T47D (cell line): Measurements from ENCODE around the gene ATP6V0B.

ENCODE experiments used
- DNase-seq, 2 experiments: peaks; one replicate each; pipeline versions ENCODE4 v3.0.0 to v3.0.0-alpha.2; 2011 to 2012; ENCODE audit warnings: low read depth in 1 of 2, low spot score in 1 of 2
- JUND ChIP-seq: IDR thresholded peaks from 2 replicates; pipeline ENCODE4 v1.6.1; 2012; ENCODE audit warnings: low read depth
- in situ Hi-C: cut with HindIII; loops from 2 replicates; pipeline ENCODE4 v1.10.0; 2016; ENCODE audit warnings: low sequenced_read_pairs, low pct_unique_long_range_greater_than_20kb

ATP6V0B gene

GRCh38 chr1:43951021-43951985 lies 23.5 kb upstream of the ATP6V0B start:
- no peak for DNase-seq
- no peak for TF ChIP-seq JUND
- in situ Hi-C loops: no loop called here

GRCh38 chr1:43952731-43953346 lies 21.9 kb upstream of the ATP6V0B start:
- no peak for TF ChIP-seq JUND
- in situ Hi-C loops: no loop called here
- DNase-seq: no peak

- no peak for TF ChIP-seq JUND
- in situ Hi-C loops: no loop called here
- no peak for DNase-seq
These were observed 21.4 kb upstream of the ATP6V0B start for GRCh38 chr1:43953361-43953760.

GRCh38 chr1:43954036-43954435 lies 20.7 kb upstream of the ATP6V0B start:
- in situ Hi-C loops: no loop called here
- no peak for DNase-seq
- TF ChIP-seq JUND: no peak

- DNase-seq: no peak
- no peak for TF ChIP-seq JUND
- in situ Hi-C loops: no loop called here
These were observed 18.5 kb upstream of the ATP6V0B start for GRCh38 chr1:43956234-43956633.

GRCh38 chr1:43957407-43958040 lies 17.2 kb upstream of the ATP6V0B start:
- no peak for DNase-seq
- in situ Hi-C loops: no loop called here
- no peak for TF ChIP-seq JUND

GRCh38 chr1:43958351-43959255 lies 16.2 kb upstream of the ATP6V0B start:
- TF ChIP-seq JUND: no peak
- in situ Hi-C loops: no loop called here
- DNase-seq: no peak

- TF ChIP-seq JUND: no peak
- DNase-seq: no peak
- in situ Hi-C loops: no loop called here
These were observed 14.0 kb upstream of the ATP6V0B start for GRCh38 chr1:43960798-43961197.

- in situ Hi-C loops: no loop called here
- no peak for TF ChIP-seq JUND
- DNase-seq: no peak
These were observed 13.1 kb upstream of the ATP6V0B start for GRCh38 chr1:43961692-43962091.

- TF ChIP-seq JUND: no peak
- DNase-seq: no peak
- in situ Hi-C loops: no loop called here
These were observed 12.4 kb upstream of the ATP6V0B start for GRCh38 chr1:43962324-43962723.

- in situ Hi-C loops: no loop called here
- no peak for DNase-seq
- TF ChIP-seq JUND: no peak
These were observed 11.8 kb upstream of the ATP6V0B start for GRCh38 chr1:43963006-43963405.

- in situ Hi-C loops: no loop called here
- TF ChIP-seq JUND: no peak
- DNase-seq: no peak
These were observed 10.9 kb upstream of the ATP6V0B start for GRCh38 chr1:43963890-43964289.

GRCh38 chr1:43965316-43965715 lies 9.4 kb upstream of the ATP6V0B start:
- in situ Hi-C loops: no loop called here
- TF ChIP-seq JUND: no peak
- no peak for DNase-seq
